ENCODE results near the gene ELF2.
"Not testable (repeated sequence)": the region's sequence is repeated elsewhere in the genome, so short reads cannot be mapped to it uniquely, and the experiment has no call there.

The ELF2 gene

GRCh38 chr4:139177049-139177868 lies at the start of gene ELF2:
TSS of gene ELF2 (minus strand) at chr4:139177218. CDS start at chr4:139137701, 39,517 bp downstream.
- DNase-seq = peak; percentile 53

- no peak for DNase-seq
These were observed 46.8 kb upstream of the ELF2 start for GRCh38 chr4:139223682-139224317.

DNA sequence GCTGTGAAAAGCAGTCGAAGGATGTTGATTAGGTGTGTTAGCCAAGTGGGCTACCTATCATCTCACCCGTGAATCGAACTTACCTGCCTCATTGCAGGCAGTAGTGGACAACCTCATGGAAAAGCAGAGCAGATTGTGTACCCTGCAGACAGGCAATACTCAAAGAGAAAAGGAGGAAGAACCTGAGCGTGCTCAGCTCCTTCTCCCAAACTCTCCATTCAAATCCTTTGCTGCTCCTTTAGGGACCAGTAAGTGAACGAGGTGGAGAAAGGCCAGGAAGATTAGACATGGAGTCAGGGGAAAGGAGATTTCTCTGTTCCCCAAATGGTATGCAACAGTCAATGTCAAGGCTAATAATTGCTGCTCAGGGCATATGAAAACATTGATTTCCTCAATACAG lies 45.2 kb upstream of the ELF2 start:
- DNase-seq = no peak

GRCh38 chr4:139221687-139222086 lies 44.7 kb upstream of the ELF2 start:
- DNase-seq = no peak

DNA sequence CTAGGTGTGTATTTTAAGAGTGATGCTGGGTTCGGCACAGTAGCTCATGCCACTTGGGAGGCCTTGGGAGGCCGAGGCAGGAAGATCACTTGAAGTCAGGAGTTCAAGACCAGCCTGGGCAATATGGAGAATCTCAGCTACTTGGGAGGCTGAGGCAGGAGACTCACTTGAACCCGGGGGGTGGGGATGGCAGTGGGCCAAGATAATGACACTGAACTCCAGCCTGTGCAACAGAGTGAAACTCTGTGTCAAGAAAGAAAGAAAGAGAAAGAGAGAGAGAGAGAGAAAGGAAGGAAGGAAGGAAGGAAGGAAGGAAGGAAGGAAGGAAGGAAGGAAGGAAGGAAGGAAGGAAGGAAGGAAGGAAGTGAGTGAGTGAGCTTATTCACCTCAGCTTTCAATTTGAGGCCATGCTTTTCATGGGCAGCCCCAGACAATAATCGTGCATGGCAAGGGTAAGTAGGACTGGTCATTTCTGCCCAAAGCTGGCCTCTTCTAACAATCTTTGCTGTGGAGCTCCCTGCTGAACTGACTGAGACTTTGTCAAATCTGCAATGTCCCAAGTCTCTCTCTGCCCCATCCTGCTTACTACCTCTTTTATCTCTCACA lies 42.5 kb upstream of the ELF2 start:
- no peak for DNase-seq

- no peak for DNase-seq
These were observed 37.1 kb upstream of the ELF2 start for GRCh38 chr4:139214039-139214534.

GRCh38 chr4:139213633-139214032 lies 36.6 kb upstream of the ELF2 start:
- not testable (repeated sequence) for DNase-seq

DNA sequence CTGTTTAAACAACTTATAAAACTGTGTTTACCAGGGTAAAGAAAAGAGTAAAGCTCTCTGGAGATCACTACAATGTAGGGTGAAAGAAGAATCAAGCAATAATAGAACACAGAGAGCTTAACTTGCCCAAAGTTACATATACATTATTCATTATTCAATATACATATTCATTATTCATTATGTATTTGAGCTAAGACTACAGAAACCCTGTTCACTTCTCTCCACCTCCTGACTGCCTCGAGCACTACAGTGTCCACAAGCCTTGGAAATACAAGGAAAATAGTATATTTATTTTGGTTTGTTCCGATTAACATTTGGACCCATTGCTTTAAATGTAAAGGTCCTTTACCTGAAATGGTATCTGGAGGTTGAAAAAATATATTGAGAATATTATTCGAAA lies 35.9 kb upstream of the ELF2 start:
- no peak for DNase-seq

- no peak for DNase-seq
These were observed 33.5 kb upstream of the ELF2 start for GRCh38 chr4:139210486-139210885.

DNA sequence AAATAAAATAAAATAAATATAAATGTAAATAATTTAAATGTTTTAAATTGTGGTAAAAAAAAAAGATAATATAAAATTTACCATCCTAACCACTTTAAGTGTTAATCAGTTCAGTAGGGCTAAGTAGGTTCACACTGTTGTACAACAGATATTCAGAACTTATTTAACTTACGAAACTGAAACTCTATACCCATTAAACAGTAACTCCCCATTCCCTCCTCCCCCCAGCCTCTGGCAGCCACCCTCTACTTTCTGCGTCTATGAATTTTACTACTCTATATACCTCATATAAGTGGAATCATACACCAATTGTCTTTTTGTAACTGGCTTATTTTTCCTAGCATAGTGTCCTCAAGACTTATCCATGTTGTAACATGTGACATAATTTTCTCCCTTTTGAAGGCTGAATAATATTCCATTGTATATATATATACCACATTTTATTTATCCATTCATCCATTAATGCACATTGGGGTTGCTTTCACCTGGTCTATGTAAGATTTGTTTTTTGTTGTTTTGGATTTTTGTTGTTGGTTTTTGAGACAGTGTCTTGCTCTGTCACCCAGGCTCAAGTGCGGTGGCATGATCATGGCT lies 32.5 kb upstream of the ELF2 start:
- DNase-seq = no peak

DNA sequence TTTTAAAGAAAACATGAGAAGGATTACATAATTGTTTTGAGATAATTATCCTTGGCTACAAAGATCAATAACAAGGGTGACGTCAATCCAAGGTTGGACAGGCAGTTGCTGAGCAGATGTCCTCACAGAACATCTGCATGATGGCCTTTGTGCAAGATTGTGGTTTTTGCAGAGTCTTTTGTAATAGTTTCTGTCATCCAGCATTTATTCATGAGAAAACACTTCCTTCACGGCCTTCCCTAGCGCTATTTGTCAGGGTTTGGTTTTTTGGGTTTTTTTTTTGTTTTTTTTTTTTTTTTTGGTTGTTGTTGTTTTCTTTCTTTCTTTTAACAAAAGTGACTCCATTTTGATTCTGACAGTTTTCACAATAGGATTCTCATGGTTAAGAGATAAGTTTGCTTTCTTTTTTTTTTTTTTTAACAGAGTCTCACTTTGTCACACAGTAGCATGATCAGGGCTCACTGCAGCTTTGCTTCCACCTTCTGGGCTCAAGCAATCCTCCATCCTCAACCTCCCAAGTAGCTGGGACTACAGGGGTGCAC lies 31.5 kb upstream of the ELF2 start:
- DNase-seq = no peak

- no peak for DNase-seq
These were observed 30.9 kb upstream of the ELF2 start for GRCh38 chr4:139207873-139208403.

DNA sequence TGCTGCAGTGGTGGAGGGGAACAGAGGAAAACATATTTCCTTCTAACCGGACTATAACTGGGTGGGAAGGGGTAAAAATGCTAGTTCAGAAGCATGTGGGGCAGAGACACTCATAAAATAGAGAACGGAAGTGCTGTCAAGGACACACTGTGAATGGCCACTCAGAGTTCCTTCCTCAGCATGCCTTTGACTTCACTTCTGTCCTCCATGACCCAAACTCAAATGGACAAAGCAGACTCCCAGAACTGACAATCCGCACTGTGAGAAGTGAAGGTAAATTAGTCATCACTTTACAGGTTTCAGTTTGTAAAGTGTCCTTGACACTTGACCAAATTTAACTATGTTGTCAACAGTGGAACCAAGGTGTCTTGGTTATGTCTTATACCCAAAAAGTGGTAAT lies 30.2 kb upstream of the ELF2 start:
- DNase-seq = no peak

DNA sequence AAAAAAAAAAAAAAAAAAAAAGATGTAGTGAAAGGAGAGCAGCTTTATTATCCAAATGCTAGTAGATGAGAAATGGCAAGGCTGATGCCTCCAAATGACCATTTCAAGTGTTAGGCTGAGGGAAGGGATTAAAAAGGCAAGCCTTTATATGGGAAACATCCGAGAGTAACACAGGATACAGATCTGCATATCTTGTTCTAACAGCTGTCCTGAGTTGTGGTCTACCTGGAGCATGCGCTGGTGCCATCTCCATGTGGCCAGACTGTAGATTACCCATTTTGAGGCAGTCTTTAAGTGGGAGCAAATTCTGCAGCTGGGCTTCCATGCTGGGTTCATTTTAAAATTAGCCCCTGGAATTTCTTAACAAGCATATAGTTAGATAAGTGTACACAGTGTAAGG lies 26.0 kb upstream of the ELF2 start:
- no peak for DNase-seq

DNA sequence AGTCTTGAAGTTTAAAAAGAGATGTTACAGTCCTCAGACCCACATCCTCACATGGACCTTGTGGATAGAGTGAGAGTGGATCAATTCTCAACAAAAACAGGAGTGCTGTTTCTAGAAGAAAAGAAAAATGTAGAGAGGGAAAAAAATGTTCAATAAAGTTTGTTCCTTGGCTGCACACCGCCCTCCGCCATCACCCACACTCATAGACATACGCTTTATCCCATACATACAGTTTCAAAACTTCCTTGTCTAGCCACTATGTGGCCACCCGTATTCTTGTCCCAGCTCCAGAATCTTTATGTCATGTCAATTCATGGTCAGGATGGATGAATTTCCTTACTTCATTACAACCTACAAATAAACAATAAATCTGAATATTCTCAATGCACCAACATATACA lies 23.5 kb upstream of the ELF2 start:
- no peak for DNase-seq

DNA sequence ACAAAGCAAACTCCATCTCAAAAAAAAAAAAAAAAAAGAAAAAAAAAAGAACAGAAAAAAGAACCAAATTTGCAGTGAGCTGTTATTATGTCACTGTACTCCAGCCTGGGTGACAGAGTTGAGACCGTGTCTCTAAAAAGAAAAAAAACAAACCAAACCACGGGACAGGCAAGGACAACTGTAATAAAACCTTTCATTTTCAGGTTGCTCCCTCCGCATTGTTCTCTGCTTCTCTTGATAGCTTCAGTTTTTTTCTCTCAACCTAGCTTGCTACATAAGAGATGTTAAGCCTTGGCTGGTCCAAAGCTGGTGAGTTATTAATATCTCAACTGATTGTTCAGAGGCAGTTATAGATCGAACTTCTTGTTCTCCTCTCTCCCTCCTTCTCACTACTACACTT lies 23.1 kb upstream of the ELF2 start:
- no peak for DNase-seq

- not testable (repeated sequence) for DNase-seq
These were observed 20.2 kb upstream of the ELF2 start for GRCh38 chr4:139197214-139197613.

DNA sequence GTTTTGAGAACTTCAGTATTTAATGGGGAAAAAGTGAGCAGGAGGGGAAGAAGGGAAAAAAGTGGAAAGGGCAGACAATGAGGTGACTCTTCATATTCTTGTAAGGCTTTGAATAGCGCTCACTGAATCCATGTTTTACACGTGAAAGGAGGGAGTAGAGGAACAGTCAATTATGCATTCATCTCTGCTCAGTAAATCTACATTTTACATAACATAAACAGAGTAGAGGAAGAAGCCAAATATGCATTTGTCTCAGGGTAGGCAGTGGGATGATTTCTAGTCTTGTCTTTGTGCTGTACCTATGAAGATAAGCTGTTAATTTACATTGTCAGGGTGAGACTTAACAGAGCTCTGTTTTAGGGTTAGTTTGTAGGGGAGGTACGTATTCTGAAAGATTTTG lies 19.4 kb upstream of the ELF2 start:
- no peak for DNase-seq

DNA sequence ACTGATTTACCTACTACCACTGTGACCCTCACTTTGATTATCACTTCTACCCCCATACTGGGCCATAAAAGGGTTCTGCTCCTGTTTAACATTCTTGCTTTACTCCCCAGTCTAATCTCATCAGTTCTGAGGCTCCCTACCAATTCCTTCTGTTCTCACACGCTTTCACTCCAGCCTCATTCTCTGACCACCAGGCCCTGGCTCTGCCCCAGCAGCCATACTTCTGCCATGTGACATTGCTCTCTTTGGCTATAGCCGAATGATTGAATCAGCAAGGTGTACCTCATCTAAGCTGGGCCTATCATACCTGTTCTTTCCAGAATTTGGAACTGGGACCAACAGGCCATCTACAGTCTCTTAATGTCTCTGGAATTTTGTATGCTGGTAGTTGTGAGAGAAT lies 14.4 kb upstream of the ELF2 start:
- no peak for DNase-seq

GRCh38 chr4:139189972-139190371 lies 13.0 kb upstream of the ELF2 start:
- DNase-seq = no peak

- no peak for DNase-seq
These were observed 12.4 kb upstream of the ELF2 start for GRCh38 chr4:139189417-139189749.

GRCh38 chr4:139188648-139189416 lies 11.8 kb upstream of the ELF2 start:
- no peak for DNase-seq
